Measurements from ENCODE around the gene MAK.

GRCh38 chr6:10831609-10832008, 6.7 kb downstream of the MAK start:
- TF ChIP-seq CTCF (conservative IDR thresholded peaks at IDR 0.05; ENCODE audit: low read depth, low read length), result no peak
- no peak for TF ChIP-seq EZH2 (IDR thresholded peaks at IDR 0.05; ENCODE audit: borderline replicate concordance, low read depth, low read length, poor library complexity, severe bottlenecking)

Measured in A673 (cell line).